ENCODE measurements around the gene PTPRS.
A peak's percentile ranks its signal among the peaks of the same experiment; 100 is the strongest.

PTPRS gene

DNA sequence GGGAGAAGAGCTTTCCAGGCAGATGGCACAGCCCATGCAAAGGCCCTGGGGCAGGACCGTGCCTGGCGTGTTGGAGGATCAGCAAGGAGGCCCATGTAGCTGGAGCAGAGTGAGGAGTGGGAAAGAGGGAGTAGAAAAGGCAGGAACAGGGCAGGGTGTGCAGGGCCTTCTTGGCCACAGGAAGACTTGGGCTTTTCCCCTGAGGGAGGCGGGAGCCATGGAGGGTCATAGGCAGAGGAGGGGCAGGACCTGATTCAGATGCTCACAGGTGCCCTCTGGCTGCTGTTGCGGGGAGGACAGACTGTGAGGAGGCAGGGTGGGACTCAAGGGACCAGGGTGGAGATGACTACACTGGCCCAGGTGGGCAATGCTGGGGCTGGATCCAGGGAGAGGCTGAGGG lies 13.8 kb upstream of the PTPRS start:
- DNase-seq, result no peak

- no peak for DNase-seq
These were observed 11.7 kb upstream of the PTPRS start for GRCh38 chr19:5352229-5352763.

- no peak for DNase-seq
These were observed 11.2 kb upstream of the PTPRS start for GRCh38 chr19:5351731-5352228.

- peak; percentile 25 to 44 for DNase-seq
These were observed 8.4 kb upstream of the PTPRS start for GRCh38 chr19:5349041-5349440.

DNA sequence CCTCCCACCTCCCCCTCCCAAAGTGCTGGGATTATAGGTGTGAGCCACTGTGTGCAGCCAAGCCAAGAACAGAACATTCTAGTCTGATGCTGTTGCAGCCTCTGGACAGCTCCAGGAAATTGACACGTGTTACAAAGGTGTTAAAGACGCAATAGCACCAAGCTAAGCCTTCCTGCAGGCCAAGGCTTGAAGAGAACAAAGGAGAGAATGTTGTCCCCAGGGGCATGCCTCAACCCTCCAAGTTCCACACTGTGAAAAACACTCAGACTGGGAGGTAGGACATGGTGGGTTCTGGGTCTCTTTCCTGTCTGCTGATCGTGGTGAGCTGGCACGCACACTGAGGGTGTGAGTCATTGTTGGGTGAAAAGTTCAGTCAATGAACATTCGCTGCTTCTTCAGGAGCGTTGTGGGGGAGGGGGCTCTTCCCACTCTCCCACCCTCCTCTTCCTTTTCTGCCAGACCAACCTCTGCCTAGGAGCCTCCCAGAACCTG lies 5.3 kb upstream of the PTPRS start:
- DNase-seq, result no peak

GRCh38 chr19:5343848-5344247 lies 3.2 kb upstream of the PTPRS start:
- no peak for DNase-seq

GRCh38 chr19:5342573-5343201 lies 2.1 kb upstream of the PTPRS start:
- no peak for DNase-seq

- no peak for DNase-seq
These were observed 1.4 kb upstream of the PTPRS start for GRCh38 chr19:5341981-5342380.

DNA sequence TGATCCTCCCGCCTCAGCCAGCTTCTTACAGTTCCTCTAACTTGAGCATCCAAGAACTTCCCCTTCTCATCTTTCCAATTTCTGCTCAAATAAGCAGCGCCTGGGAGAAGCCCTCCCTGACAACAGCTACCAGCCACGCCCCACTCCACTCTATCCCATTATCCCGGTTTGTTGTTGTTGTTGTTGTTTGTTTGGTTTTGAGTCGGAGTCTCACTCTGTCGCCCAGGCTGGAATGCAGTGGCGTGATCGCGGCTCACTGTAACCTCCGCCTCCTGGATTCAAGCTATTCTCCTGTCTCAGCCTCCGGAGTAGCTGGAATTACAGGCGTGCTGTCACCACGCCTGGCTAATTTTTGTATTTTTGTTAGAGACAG lies 822 bp upstream of the PTPRS start:
- no peak for DNase-seq

DNA sequence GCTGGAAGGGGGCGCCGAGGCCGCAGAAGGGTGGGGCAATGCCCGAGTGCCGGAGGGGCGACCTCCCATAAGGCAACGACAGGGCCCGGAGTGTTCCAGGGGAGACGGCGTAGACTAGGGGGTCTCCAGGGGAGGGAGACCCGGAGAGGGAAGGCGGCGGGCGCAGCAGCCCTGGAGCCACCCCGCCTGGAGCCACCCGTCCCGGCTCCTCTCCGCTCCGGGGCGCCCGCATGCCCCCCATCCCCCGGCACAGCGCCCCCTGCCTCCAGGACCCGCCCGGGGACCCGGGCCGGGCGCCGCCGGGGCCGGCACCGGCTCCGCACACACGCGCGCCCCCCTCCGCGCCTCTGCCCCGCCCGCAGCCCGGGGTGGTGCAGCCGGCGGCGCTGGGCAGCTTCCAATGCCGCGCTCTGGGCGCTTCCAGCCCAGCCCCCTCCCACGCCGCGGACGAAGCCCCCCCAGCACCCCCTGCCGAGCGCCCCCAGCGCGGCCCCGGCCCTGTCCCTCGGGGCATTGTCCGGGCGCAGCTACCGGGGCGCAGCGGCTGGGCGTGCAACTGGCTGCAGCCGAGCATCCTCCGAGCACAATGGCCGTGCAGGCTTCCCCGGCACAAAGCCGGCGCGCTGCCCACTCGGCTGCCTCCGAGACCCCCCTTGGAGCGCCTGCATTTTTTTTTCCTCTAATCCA lies 519 bp downstream of the PTPRS start:
- no peak for DNase-seq

- no peak for DNase-seq
These were observed 1.2 kb downstream of the PTPRS start for GRCh38 chr19:5339198-5339949.

- DNase-seq, result no peak
These were observed 1.9 kb downstream of the PTPRS start for GRCh38 chr19:5338656-5339197.

DNA sequence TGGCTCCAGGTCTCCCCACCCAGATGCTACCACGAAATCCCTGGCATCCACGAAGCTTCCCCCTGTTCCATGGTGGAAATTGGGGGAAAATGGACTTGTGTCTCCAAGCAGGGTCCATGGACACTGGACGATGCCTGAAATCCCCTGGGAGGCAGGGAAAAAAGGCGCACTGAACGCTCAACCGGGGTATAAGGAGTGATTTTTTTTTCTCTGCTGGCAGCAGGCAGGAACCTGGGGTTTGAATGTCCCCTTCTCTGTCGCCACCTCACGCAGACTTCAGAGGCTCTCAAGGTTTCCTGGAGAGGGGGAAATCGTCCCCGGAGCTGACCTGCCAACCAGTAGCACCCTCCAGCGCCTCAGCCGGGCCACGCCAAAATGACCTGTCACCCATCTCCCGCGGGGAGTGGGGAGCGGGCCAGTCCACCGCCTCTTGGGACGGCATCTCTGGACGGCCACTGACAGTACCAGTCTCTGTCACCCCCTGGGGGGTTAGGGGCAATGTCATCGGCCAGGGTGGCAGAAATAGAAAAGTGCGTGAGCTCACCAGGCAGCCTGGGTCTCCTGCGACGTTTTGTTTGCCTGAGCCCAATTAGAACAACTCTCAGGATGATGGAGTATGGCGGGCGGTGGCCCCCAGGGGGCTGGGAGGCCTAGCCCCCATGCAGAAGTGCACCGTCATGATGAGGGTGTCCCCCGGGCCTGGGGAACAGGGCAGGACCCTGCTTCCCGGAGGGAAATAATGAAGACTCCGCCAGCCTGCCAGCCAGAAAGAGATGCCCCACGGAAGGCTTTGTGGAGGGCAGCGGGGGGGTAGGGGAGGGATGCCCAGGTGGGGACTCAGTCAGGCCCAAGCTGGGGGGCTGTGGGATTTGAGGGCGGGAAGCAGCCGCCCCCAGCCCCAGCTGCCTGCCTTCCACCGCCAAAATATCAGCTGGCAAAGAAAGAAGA lies 2.6 kb downstream of the PTPRS start:
- no peak for DNase-seq

- DNase-seq, result no peak
These were observed 3.5 kb downstream of the PTPRS start for GRCh38 chr19:5337126-5337525.

- no peak for DNase-seq
These were observed 4.2 kb downstream of the PTPRS start for GRCh38 chr19:5336195-5336965.

DNA sequence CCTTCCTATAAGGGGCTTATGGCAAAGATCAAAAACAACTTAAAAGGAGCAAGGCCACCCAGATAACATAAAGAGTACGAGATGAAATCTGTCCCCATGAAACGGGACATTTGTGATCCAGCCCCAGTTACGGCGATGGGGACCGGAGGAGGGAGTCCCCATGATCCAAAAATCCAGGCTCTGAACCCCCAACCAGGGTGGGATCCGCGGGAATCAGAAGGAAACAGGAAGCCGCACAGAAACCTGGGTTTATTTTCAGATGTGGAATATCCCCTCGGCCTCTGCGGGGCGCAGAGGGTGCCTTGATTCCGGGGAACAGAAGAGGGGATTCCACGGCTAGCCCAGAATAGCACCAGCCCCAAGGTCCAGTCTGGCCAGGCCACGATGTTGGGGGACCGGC lies 5.0 kb downstream of the PTPRS start:
- DNase-seq, result no peak

DNA sequence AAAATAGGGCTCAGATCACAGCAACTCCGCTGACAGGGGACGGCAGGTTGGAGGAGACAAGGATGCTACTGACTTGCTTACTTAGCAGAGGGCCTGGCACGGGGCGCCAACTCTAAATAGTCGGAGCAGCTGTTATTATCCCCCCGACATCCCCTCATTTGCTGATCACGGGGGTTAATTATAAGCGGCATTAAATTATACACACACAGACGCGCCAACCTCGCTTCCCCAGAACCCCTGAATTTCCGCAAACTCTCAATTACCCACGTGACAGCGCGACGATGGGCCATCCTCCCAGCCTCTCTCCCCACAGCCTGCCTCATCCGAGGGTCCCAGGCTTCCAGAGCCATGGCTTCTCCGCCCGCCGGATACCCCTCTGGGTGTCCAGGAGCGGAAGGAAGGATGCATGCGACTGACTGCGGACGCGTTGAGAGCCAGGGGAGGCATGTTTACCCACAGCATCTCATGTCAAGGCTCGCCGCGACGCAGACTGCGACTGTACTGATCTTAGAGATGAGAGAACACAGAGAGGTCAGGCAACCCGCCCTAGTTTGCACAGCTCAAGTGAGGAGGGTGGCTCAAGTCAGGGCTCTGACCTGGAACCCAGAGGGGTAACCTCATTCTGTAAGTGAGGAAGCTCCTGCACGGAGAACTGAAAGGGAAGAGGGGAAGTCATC lies 5.7 kb downstream of the PTPRS start:
- no peak for DNase-seq

DNA sequence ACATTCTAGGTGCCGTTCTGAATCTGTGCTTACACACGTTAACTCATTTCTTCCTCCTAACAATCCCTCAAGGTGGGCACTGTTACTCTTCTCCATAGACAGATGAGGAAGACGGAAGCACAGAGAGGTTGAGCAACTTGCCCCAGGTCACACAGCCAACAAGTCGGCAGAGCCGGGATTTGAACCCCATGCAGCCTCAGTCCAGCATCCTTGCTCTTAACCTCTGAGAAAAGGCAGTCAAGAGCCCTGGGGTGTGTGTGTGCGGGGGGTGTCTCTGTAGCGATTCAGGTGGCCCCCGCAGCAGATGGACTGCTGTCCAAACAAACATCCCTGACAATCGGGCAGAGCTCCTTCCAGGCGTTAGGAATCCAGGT lies 6.3 kb downstream of the PTPRS start:
- DNase-seq, result no peak

DNA sequence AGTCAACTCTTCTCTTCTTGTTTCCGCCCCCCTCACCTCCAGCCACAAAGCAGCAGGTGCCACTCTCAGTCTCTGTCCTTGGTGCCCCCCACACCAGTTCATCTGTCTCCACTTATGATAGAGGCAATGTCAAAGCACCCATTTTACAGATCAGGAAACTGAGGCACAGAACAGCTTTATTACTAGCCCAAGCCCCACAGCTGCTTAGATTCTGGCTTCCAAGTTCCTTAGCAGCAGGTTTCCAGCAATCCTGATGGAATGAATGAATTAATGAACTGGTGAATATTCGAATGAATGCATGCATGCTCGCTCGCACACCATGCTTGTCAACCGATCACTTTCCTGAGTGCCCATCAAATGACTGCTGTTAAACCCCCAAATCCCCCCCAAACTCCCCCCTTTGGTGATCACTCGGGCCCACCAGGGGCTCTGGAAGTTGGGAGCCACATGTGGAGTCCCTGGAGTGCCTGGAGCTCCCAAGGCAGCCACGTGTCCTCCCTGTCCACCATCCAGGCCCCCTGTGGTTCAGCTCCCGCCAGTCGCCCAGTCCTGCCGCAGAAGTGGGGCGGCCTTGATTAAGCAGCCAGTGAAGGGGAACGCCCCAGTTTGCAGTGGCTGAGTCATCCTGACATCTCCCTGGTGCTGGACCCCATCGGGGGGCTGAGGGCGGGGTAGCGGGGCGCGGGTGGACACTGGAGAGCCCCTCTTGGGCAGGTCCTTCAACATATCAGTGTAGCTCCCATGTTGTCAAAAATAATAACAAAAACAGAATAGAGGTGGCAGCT lies 6.8 kb downstream of the PTPRS start:
- DNase-seq, result no peak

DNA sequence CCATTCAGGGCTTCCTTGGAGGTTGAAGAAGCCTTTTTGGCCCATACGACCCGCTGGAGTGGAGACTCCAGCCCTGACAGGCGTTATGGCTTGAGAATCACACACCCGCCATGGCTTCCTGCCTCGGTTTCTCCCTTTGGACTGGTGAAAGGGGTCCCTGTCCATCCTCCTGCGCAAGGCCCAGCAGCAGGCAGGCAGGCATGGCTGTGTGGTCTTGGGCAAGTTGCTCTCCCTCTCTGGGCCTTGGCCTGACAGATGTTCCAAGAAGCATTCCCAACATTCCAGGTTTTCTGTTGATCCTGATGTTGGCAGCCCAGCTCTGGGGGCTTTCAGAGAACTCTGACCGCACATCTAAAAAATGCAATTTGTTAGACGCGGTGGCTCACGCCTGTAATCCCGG lies 8.1 kb downstream of the PTPRS start:
- DNase-seq, result no peak

Measured in SHP77 (cell line).